Stimulated activated naive CD4-positive, alpha-beta T cell treated with Interleukin-2 at 50 U/mL for 16 hours (primary cell): ENCODE results near the gene DIPK1B.
A peak's percentile ranks its signal among the peaks of the same experiment; 100 is the strongest.

Experiments
- DNase-seq: peaks from one replicate; lab custom pipeline; 2025; lab: John Stamatoyannopoulos, UW

The DIPK1B gene

GRCh38 chr9:136711751-136712689, at the start of gene DIPK1B:
TSS of gene DIPK1B (plus strand) at chr9:136712572. CDS start at chr9:136712666, 94 bp downstream.
- no peak for DNase-seq

- DNase-seq, result no peak
These were observed 49.5 kb upstream of the DIPK1B start, which contains the start of gene EGFL7 for GRCh38 chr9:136662656-136663581. TSS of gene EGFL7 (plus strand) at chr9:136662916. CDS start at chr9:136668283, 5,367 bp downstream.

GRCh38 chr9:136664000-136664915, 48.1 kb upstream of the DIPK1B start:
- no peak for DNase-seq

- DNase-seq, result no peak
These were observed 47.2 kb upstream of the DIPK1B start for GRCh38 chr9:136665111-136665703.

GRCh38 chr9:136665704-136666371, 46.5 kb upstream of the DIPK1B start:
- no peak for DNase-seq

GRCh38 chr9:136666372-136667213, 45.8 kb upstream of the DIPK1B start:
- no peak for DNase-seq

- no peak for DNase-seq
These were observed 45.0 kb upstream of the DIPK1B start for GRCh38 chr9:136667214-136667939.

- DNase-seq, result no peak
These were observed 44.2 kb upstream of the DIPK1B start for GRCh38 chr9:136667940-136668760.

- DNase-seq, result no peak
These were observed 43.2 kb upstream of the DIPK1B start for GRCh38 chr9:136668983-136669790.

- DNase-seq, result no peak
These were observed 42.4 kb upstream of the DIPK1B start for GRCh38 chr9:136669791-136670464.

- DNase-seq, result no peak
These were observed 41.7 kb upstream of the DIPK1B start for GRCh38 chr9:136670576-136671253.

GRCh38 chr9:136671254-136671614, 41.1 kb upstream of the DIPK1B start:
- no peak for DNase-seq

- DNase-seq, result peak; percentile 11
These were observed 40.5 kb upstream of the DIPK1B start for GRCh38 chr9:136671646-136672430.

GRCh38 chr9:136672431-136673087, 39.8 kb upstream of the DIPK1B start:
- DNase-seq, result no peak
